H1 (cell line): ENCODE data around the gene VCP. TPM values are rescaled to one million over a fixed set of nuclear protein-coding genes. Genes with fewer than 3 reads are reported as not detected.

Source experiments
- GTF2F1 ChIP-seq: IDR thresholded peaks from 2 replicates; pipeline ENCODE4 v1.6.1; 2012; ENCODE audit warnings: low read depth, low read length, improper control_type of control experiment, borderline replicate concordance
- HDAC6 ChIP-seq: IDR thresholded peaks from one replicate; pipeline ENCODE4 v1.7.1; 2012; ENCODE audit warnings: low read depth, mild to moderate bottlenecking, inconsistent platforms, low read length, moderate library complexity
- POLR2A ChIP-seq, 2 experiments: IDR thresholded peaks; 1 replicate in 1 of 2; 2 replicates in 1 of 2; pipeline ENCODE4 v1.6.1; 2011; ENCODE audit warnings: low read depth in 2 of 2, low read length in 2 of 2, mild to moderate bottlenecking in 2 of 2; ENCODE audit errors: control extremely low read depth in 1 of 2
- RBBP5 ChIP-seq: IDR thresholded peaks from 2 replicates; pipeline ENCODE4 v1.7.1; 2012; ENCODE audit warnings: low read depth, mild to moderate bottlenecking, inconsistent platforms, low read length, moderate library complexity, borderline replicate concordance
- SAP30 ChIP-seq: fragments of 300-600 bp; sonication (generic); IDR thresholded peaks from 2 replicates; pipeline ENCODE4 v1.7.1; 2012; ENCODE audit warnings: low read length, moderate library complexity, mild to moderate bottlenecking, inconsistent platforms; ENCODE audit not compliant: insufficient read depth, insufficient replicate concordance
- TAF7 ChIP-seq: optimal IDR thresholded peaks from 2 replicates; pipeline ENCODE3; 2011; ENCODE audit warnings: low read depth, mild to moderate bottlenecking, inconsistent platforms, low read length, moderate library complexity, borderline replicate concordance
- ZNF274 ChIP-seq: IDR thresholded peaks from 2 replicates; pipeline ENCODE4 v1.7.0; 2012; ENCODE audit warnings: low read length, borderline replicate concordance; ENCODE audit errors: extremely low read depth
- polyA plus RNA-seq, 7 experiments: library from polyadenylated mRNA; depleted of rRNA in 3 of 7; stranded (reverse) in 5 of 7; unstranded in 2 of 7; fragments of >200 nt in 5 of 7; fragments of 200-250 nt in 2 of 7; gene quantifications; 1 replicate in 5 of 7; 2 replicates in 1 of 7; 4 replicates in 1 of 7; pipeline versions ENCODE4 v1.2.1 to v1.2.3, GENCODE V29; 2011 to 2013; ENCODE audit warnings: missing spikeins in 2 of 7, mixed read lengths in 2 of 7
- total RNA-seq: library from RNA; stranded (reverse); fragmentation: NEBNext Ultra II Directional; extraction: Animal tissue kit (Norgen Biotek cat#: 25700); gene quantifications from 2 replicates; pipeline ENCODE4 v1.2.1, GENCODE V29; 2021
- TF ChIP-seq, protein P1 (sequence below): fragments of 300-600 bp; sonication (generic); IDR thresholded peaks from 2 replicates; pipeline ENCODE4 v1.7.1; 2012; ENCODE audit warnings: low read length, moderate library complexity, mild to moderate bottlenecking, inconsistent platforms; ENCODE audit not compliant: insufficient replicate concordance
- TF ChIP-seq, protein P2 (sequence below): IDR thresholded peaks from 2 replicates; pipeline ENCODE4 v1.6.1; 2011; ENCODE audit warnings: low read length, improper control_type of control experiment

Gene VCP
- total and polyA plus RNA-seq, 2 of the 8 experiments (the other 6 are each of a cell fraction or from before 2014, with no cell fraction given) = 173 to 375 TPM

DNA sequence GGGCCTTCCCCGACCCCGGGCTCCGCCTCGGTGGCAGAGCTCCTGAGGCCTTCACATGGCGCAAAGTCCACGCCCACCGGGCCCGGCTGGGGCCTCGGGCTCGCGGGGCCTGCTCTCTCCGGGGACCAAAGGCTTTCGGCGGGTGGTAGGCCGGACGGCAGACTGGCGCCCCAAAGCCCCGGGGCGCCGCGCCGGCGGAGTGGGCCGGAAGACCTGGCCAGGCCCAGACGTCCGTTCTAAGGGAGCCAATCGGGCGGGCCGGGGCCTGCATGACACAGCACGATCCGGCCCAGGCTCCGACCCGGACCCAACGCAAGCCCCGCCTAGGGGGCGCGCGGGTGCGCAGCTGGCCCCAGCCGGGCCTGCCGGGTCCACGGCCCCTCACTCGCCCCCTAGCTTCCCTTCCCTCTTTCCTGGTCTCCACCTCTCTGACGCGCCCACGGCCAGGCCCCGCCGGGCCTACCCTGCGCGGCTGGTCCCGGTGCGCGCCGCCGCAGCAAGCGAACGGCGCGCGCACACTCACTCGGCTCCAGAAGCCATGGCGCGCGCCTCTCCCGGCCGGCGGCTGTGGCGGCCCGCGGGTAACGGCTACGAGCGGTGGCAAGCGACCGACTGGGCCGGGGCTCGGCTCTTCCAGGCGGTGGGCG, 488 bp downstream of the VCP start (continued):
- TF ChIP-seq, protein P1, sequence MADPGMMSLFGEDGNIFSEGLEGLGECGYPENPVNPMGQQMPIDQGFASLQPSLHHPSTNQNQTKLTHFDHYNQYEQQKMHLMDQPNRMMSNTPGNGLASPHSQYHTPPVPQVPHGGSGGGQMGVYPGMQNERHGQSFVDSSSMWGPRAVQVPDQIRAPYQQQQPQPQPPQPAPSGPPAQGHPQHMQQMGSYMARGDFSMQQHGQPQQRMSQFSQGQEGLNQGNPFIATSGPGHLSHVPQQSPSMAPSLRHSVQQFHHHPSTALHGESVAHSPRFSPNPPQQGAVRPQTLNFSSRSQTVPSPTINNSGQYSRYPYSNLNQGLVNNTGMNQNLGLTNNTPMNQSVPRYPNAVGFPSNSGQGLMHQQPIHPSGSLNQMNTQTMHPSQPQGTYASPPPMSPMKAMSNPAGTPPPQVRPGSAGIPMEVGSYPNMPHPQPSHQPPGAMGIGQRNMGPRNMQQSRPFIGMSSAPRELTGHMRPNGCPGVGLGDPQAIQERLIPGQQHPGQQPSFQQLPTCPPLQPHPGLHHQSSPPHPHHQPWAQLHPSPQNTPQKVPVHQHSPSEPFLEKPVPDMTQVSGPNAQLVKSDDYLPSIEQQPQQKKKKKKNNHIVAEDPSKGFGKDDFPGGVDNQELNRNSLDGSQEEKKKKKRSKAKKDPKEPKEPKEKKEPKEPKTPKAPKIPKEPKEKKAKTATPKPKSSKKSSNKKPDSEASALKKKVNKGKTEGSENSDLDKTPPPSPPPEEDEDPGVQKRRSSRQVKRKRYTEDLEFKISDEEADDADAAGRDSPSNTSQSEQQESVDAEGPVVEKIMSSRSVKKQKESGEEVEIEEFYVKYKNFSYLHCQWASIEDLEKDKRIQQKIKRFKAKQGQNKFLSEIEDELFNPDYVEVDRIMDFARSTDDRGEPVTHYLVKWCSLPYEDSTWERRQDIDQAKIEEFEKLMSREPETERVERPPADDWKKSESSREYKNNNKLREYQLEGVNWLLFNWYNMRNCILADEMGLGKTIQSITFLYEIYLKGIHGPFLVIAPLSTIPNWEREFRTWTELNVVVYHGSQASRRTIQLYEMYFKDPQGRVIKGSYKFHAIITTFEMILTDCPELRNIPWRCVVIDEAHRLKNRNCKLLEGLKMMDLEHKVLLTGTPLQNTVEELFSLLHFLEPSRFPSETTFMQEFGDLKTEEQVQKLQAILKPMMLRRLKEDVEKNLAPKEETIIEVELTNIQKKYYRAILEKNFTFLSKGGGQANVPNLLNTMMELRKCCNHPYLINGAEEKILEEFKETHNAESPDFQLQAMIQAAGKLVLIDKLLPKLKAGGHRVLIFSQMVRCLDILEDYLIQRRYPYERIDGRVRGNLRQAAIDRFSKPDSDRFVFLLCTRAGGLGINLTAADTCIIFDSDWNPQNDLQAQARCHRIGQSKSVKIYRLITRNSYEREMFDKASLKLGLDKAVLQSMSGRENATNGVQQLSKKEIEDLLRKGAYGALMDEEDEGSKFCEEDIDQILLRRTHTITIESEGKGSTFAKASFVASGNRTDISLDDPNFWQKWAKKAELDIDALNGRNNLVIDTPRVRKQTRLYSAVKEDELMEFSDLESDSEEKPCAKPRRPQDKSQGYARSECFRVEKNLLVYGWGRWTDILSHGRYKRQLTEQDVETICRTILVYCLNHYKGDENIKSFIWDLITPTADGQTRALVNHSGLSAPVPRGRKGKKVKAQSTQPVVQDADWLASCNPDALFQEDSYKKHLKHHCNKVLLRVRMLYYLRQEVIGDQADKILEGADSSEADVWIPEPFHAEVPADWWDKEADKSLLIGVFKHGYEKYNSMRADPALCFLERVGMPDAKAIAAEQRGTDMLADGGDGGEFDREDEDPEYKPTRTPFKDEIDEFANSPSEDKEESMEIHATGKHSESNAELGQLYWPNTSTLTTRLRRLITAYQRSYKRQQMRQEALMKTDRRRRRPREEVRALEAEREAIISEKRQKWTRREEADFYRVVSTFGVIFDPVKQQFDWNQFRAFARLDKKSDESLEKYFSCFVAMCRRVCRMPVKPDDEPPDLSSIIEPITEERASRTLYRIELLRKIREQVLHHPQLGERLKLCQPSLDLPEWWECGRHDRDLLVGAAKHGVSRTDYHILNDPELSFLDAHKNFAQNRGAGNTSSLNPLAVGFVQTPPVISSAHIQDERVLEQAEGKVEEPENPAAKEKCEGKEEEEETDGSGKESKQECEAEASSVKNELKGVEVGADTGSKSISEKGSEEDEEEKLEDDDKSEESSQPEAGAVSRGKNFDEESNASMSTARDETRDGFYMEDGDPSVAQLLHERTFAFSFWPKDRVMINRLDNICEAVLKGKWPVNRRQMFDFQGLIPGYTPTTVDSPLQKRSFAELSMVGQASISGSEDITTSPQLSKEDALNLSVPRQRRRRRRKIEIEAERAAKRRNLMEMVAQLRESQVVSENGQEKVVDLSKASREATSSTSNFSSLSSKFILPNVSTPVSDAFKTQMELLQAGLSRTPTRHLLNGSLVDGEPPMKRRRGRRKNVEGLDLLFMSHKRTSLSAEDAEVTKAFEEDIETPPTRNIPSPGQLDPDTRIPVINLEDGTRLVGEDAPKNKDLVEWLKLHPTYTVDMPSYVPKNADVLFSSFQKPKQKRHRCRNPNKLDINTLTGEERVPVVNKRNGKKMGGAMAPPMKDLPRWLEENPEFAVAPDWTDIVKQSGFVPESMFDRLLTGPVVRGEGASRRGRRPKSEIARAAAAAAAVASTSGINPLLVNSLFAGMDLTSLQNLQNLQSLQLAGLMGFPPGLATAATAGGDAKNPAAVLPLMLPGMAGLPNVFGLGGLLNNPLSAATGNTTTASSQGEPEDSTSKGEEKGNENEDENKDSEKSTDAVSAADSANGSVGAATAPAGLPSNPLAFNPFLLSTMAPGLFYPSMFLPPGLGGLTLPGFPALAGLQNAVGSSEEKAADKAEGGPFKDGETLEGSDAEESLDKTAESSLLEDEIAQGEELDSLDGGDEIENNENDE = no peak
- TF ChIP-seq HDAC6 (no peak), ZNF274 (no peak), TAF7 (no peak), SAP30 (no peak), RBBP5 (no peak), POLR2A (IDR thresholded peaks at IDR 0.05; ENCODE audit: control extremely low read depth in 1 of 2, low read depth in 2 of 2, low read length in 2 of 2) (peak in 1 of 2 experiments; percentile 90; a peak in 1 of 3 replicates), GTF2F1 (no peak)
- TF ChIP-seq, protein P2, sequence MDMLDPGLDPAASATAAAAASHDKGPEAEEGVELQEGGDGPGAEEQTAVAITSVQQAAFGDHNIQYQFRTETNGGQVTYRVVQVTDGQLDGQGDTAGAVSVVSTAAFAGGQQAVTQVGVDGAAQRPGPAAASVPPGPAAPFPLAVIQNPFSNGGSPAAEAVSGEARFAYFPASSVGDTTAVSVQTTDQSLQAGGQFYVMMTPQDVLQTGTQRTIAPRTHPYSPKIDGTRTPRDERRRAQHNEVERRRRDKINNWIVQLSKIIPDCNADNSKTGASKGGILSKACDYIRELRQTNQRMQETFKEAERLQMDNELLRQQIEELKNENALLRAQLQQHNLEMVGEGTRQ = no peak
